Measurements from ENCODE around the gene ARHGEF25.
"Not testable (repeated sequence)": the region's sequence is repeated elsewhere in the genome, so short reads cannot be mapped to it uniquely, and the experiment has no call there.

The ARHGEF25 gene

GRCh38 chr12:57640175-57641042 is 29.2 kb downstream of the ARHGEF25 start:
- DNase-seq: no peak

GRCh38 chr12:57641699-57642442 is 30.6 kb downstream of the ARHGEF25 start:
- DNase-seq: no peak

- DNase-seq: not testable (repeated sequence)
Observed at GRCh38 chr12:57645990-57646658, 34.9 kb downstream of the ARHGEF25 start.

- not testable (repeated sequence) for DNase-seq
Observed at GRCh38 chr12:57646659-57647049, 35.4 kb downstream of the ARHGEF25 start.

GRCh38 chr12:57654042-57654441 is 42.8 kb downstream of the ARHGEF25 start:
- DNase-seq: no peak

- DNase-seq: no peak
Observed at GRCh38 chr12:57655541-57656240, 44.5 kb downstream of the ARHGEF25 start.

- not testable (repeated sequence) for DNase-seq
Observed at GRCh38 chr12:57656408-57656807, 45.2 kb downstream of the ARHGEF25 start.

- no peak for DNase-seq
Observed at GRCh38 chr12:57657744-57658143, 46.5 kb downstream of the ARHGEF25 start.

- DNase-seq: no peak
Observed at GRCh38 chr12:57658890-57659289, 47.7 kb downstream of the ARHGEF25 start.

- DNase-seq: no peak
Observed at GRCh38 chr12:57661376-57661775, 50.1 kb downstream of the ARHGEF25 start.

GRCh38 chr12:57665066-57665820 is 54.0 kb downstream of the ARHGEF25 start:
- not testable (repeated sequence) for DNase-seq
